HG02610 (cell line): ENCODE results near the gene PPP2R3C.
"Not testable (repeated sequence)": the region's sequence is repeated elsewhere in the genome, so short reads cannot be mapped to it uniquely, and the experiment has no call there.

ENCODE experiments used
- ATAC-seq: cut with Tn5 transposase; IDR thresholded peaks from one replicate; pipeline ENCODE4 v1.9.1; 2021; ENCODE audit warnings: mild to moderate bottlenecking, moderate library complexity; ENCODE audit not compliant: unreplicated experiment

Gene PPP2R3C

GRCh38 chr14:35133542-35134328 lies 11.9 kb upstream of the PPP2R3C start:
- ATAC-seq = no peak

GRCh38 chr14:35124127-35124526 lies 2.3 kb upstream of the PPP2R3C start:
- no peak for ATAC-seq

GRCh38 chr14:35123388-35123703 lies 1.6 kb upstream of the PPP2R3C start:
- no peak for ATAC-seq

- ATAC-seq = peak; percentile 8
Measured at GRCh38 chr14:35122696-35123387, 1.1 kb upstream of the PPP2R3C start.

- ATAC-seq = peak; percentile 3
Measured at GRCh38 chr14:35121026-35121886, 534 bp downstream of the PPP2R3C start.

GRCh38 chr14:35117112-35117511 lies 4.7 kb downstream of the PPP2R3C start:
- no peak for ATAC-seq

GRCh38 chr14:35116242-35116641 lies 5.5 kb downstream of the PPP2R3C start:
- no peak for ATAC-seq

- no peak for ATAC-seq
Measured at GRCh38 chr14:35114036-35114435, 7.8 kb downstream of the PPP2R3C start.

- no peak for ATAC-seq
Measured at GRCh38 chr14:35113308-35113950, 8.4 kb downstream of the PPP2R3C start.

GRCh38 chr14:35112641-35113040 lies 9.1 kb downstream of the PPP2R3C start:
- no peak for ATAC-seq

- ATAC-seq = no peak
Measured at GRCh38 chr14:35107866-35108265, 13.9 kb downstream of the PPP2R3C start.

- ATAC-seq = not testable (repeated sequence)
Measured at GRCh38 chr14:35094645-35095044, 27.1 kb downstream of the PPP2R3C start.

GRCh38 chr14:35088514-35088913 lies 33.3 kb downstream of the PPP2R3C start:
- no peak for ATAC-seq

- no peak for ATAC-seq
Measured at GRCh38 chr14:35085441-35085840, 36.3 kb downstream of the PPP2R3C start.

- no peak for ATAC-seq
Measured at GRCh38 chr14:35083530-35084150, 38.1 kb downstream of the PPP2R3C start.

- no peak for ATAC-seq
Measured at GRCh38 chr14:35079742-35080141, 42.0 kb downstream of the PPP2R3C start.

- ATAC-seq = no peak
Measured at GRCh38 chr14:35078082-35078481, 43.7 kb downstream of the PPP2R3C start.

GRCh38 chr14:35073486-35073885 lies 48.3 kb downstream of the PPP2R3C start:
- no peak for ATAC-seq

GRCh38 chr14:35072226-35072625 lies 49.6 kb downstream of the PPP2R3C start:
- no peak for ATAC-seq

GRCh38 chr14:35068238-35069012 lies 53.4 kb downstream of the PPP2R3C start:
- no peak for ATAC-seq
